ENCODE results near the gene RALGPS1.

RALGPS1 gene

GRCh38 chr9:126956917-126957686, 42.5 kb downstream of the RALGPS1 start:
- DNase-seq (ENCODE audit: low read depth) = peak; percentile 27

- DNase-seq (ENCODE audit: low read depth) = no peak
Measured at GRCh38 chr9:126957687-126958053, 43.1 kb downstream of the RALGPS1 start.

GRCh38 chr9:126959336-126959735, 44.8 kb downstream of the RALGPS1 start:
- DNase-seq (ENCODE audit: low read depth) = no peak

GRCh38 chr9:126959917-126960316, 45.3 kb downstream of the RALGPS1 start:
- DNase-seq (ENCODE audit: low read depth) = no peak

- no peak for DNase-seq (ENCODE audit: low read depth)
Measured at GRCh38 chr9:126962336-126962735, 47.8 kb downstream of the RALGPS1 start.

- no peak for DNase-seq (ENCODE audit: low read depth)
Measured at GRCh38 chr9:126965077-126965476, 50.5 kb downstream of the RALGPS1 start.

- no peak for DNase-seq (ENCODE audit: low read depth)
Measured at GRCh38 chr9:126965541-126966428, 51.2 kb downstream of the RALGPS1 start.

GRCh38 chr9:126971261-126971660, 56.7 kb downstream of the RALGPS1 start:
- no peak for DNase-seq (ENCODE audit: low read depth)

GRCh38 chr9:126973651-126974529, 59.3 kb downstream of the RALGPS1 start:
- DNase-seq (ENCODE audit: low read depth) = no peak

GRCh38 chr9:126974594-126974993, 60.0 kb downstream of the RALGPS1 start:
- no peak for DNase-seq (ENCODE audit: low read depth)

GRCh38 chr9:126975327-126976220, 61.0 kb downstream of the RALGPS1 start:
- no peak for DNase-seq (ENCODE audit: low read depth)

- DNase-seq (ENCODE audit: low read depth) = no peak
Measured at GRCh38 chr9:126979461-126979860, 64.9 kb downstream of the RALGPS1 start.

GRCh38 chr9:126980231-126980630, 65.6 kb downstream of the RALGPS1 start:
- DNase-seq (ENCODE audit: low read depth) = peak; percentile 21

GRCh38 chr9:126981218-126981617, 66.6 kb downstream of the RALGPS1 start:
- no peak for DNase-seq (ENCODE audit: low read depth)

- DNase-seq (ENCODE audit: low read depth) = no peak
Measured at GRCh38 chr9:126982215-126983002, 67.8 kb downstream of the RALGPS1 start.

GRCh38 chr9:126983767-126984166, 69.2 kb downstream of the RALGPS1 start:
- no peak for DNase-seq (ENCODE audit: low read depth)

GRCh38 chr9:126984969-126985368, 70.4 kb downstream of the RALGPS1 start:
- DNase-seq (ENCODE audit: low read depth) = no peak

- DNase-seq (ENCODE audit: low read depth) = no peak
Measured at GRCh38 chr9:126985870-126986498, 71.4 kb downstream of the RALGPS1 start.

- no peak for DNase-seq (ENCODE audit: low read depth)
Measured at GRCh38 chr9:126986506-126986951, 71.9 kb downstream of the RALGPS1 start.

- DNase-seq (ENCODE audit: low read depth) = no peak
Measured at GRCh38 chr9:126988857-126989256, 74.3 kb downstream of the RALGPS1 start.
